ENCODE results near the gene PRKCE.

Gene PRKCE

DNA sequence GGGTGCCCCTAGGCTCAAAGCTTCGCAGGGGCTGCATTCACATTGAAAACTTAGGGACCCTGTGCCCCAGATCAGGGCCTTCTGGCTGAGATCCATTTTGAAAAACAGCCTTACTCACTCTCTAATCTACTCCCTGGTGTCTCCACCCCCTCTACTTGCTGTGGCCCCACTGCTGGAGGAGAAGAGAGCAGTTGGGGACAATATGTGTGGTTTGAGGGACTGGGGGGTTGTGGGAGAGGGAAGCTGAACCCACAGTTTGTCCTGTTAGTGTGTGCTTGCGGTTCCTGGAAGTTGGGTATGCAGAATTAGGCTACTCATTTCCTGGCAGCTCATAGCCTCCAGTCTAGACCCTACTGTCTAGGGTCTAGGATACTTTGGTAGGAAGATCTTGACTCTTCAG, 211.4 kb downstream of the PRKCE start:
- FAIRE-seq: no peak
- DNase-seq (ENCODE audit: insufficient read length, low spot score): no peak
- TF ChIP-seq CTCF (IDR thresholded peaks at IDR 0.05; ENCODE audit: insufficient read depth, missing control alignments): no peak

DNA sequence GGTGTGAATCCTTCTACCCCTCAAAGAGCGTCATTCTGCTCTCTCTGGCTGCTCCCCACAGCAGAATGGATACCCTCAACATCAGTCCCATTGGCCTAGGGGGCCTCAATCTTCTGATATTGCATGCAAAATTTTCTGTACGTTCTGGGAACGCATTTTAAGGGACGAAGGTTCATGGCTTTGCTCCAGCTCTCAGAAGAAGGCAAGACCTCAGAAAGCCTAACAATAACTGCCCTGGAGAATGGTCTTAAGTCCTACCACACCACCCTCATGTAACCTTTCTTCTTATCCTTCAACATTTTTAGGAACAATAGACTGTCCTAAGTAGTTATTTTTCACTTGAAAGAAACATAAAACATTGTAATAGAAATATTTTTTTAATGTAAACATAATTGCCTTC, 212.6 kb downstream of the PRKCE start:
- FAIRE-seq: no peak
- DNase-seq (ENCODE audit: insufficient read length, low spot score): no peak
- TF ChIP-seq CTCF (IDR thresholded peaks at IDR 0.05; ENCODE audit: insufficient read depth, missing control alignments): no peak

DNA sequence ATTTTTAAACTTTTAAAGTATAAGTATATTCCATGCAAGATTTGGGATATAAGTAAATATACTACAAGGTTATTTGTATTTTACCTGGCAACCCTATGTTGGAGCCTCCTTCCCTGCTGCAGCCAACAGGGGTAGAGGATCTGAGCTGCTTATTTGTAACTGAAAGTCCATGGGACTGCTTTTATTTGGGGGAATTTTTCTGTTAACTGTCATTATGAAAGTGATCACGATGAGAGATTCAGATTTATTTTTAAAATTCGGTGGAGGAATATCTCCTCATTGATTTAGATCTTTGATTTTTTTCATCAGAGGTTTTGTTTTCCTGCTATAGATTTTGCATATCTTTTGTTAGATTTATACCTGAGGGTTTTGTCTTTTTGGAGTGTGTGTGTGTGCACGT, 215.9 kb downstream of the PRKCE start:
- DNase-seq (ENCODE audit: insufficient read length, low spot score): no peak
- TF ChIP-seq CTCF (IDR thresholded peaks at IDR 0.05; ENCODE audit: insufficient read depth, missing control alignments): no peak
- FAIRE-seq: no peak

DNA sequence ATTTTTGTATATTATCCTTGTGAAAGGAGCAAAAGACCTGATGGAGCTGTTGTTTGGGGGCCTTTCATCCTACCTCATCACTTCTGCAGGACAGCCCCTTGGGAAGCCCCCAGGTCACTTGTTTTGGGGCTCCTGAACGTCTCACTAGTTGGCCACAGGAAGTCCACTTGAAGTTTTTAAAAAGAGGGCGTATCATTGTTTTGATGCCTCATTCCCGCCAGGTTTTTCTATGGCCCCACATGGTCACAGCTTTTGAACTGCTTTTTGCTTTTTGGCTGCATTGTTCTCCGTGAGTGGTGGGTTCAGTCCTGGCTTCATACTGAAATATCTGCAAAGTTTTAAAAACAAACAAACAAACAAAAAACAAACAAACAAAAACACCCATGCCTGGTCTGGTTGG, 216.3 kb downstream of the PRKCE start:
- no peak for TF ChIP-seq CTCF (IDR thresholded peaks at IDR 0.05; ENCODE audit: insufficient read depth, missing control alignments)
- no peak for FAIRE-seq
- no peak for DNase-seq (ENCODE audit: insufficient read length, low spot score)

GRCh38 chr2:45869165-45869501, 217.7 kb downstream of the PRKCE start:
- FAIRE-seq (no peak), DNase-seq (ENCODE audit: insufficient read length, low spot score) (no peak)
- no peak for TF ChIP-seq CTCF (IDR thresholded peaks at IDR 0.05; ENCODE audit: insufficient read depth, missing control alignments)

- no peak for TF ChIP-seq CTCF (IDR thresholded peaks at IDR 0.05; ENCODE audit: insufficient read depth, missing control alignments)
- no peak for DNase-seq (ENCODE audit: insufficient read length, low spot score)
- no peak for FAIRE-seq
Observed at GRCh38 chr2:45871025-45871424, 219.6 kb downstream of the PRKCE start.

- DNase-seq (ENCODE audit: insufficient read length, low spot score) (no peak), FAIRE-seq (no peak)
- no peak for TF ChIP-seq CTCF (IDR thresholded peaks at IDR 0.05; ENCODE audit: insufficient read depth, missing control alignments)
Observed at GRCh38 chr2:45871541-45871940, 220.1 kb downstream of the PRKCE start.

Data from D721Med (cell line).